Ishikawa (cell line): ENCODE measurements around the gene FAAP20.

Source experiments
- CEBPB ChIP-seq: IDR thresholded peaks from 2 replicates; pipeline ENCODE4 v1.6.1; 2012
- CREB1 ChIP-seq: IDR thresholded peaks from 2 replicates; pipeline ENCODE4 v1.6.1; 2012; ENCODE audit warnings: low read depth
- EGR1 ChIP-seq: IDR thresholded peaks from 2 replicates; pipeline ENCODE4 v1.6.1; 2012
- EP300 ChIP-seq: IDR thresholded peaks from 2 replicates; pipeline ENCODE4 v1.6.1; 2012; ENCODE audit warnings: borderline replicate concordance
- FOXM1 ChIP-seq: IDR thresholded peaks from 2 replicates; pipeline ENCODE4 v1.6.1; 2012; ENCODE audit warnings: low read depth, borderline replicate concordance
- NFIC ChIP-seq: IDR thresholded peaks from 2 replicates; pipeline ENCODE4 v1.6.1; 2012
- RAD21 ChIP-seq: IDR thresholded peaks from 2 replicates; pipeline ENCODE4 v1.6.1; 2012; ENCODE audit warnings: low read depth
- TAF1 ChIP-seq: IDR thresholded peaks from 2 replicates; pipeline ENCODE4 v1.6.1; 2012; ENCODE audit warnings: low read depth, mild to moderate bottlenecking
- TCF12 ChIP-seq: IDR thresholded peaks from 2 replicates; pipeline ENCODE4 v1.6.1; 2012; ENCODE audit warnings: low read depth
- TEAD4 ChIP-seq: IDR thresholded peaks from 2 replicates; pipeline ENCODE4 v1.6.1; 2012
- YY1 ChIP-seq: IDR thresholded peaks from 2 replicates; pipeline ENCODE4 v1.6.1; 2012; ENCODE audit warnings: low read depth
- ZBTB7A ChIP-seq: IDR thresholded peaks from 2 replicates; pipeline ENCODE4 v1.6.1; 2012; ENCODE audit warnings: low read depth
- TF ChIP-seq, protein P1 (sequence below): IDR thresholded peaks from 2 replicates; pipeline ENCODE4 v1.6.1; 2012; ENCODE audit warnings: low read depth, mild to moderate bottlenecking
- TF ChIP-seq, protein P2 (sequence below): IDR thresholded peaks from 2 replicates; pipeline ENCODE4 v1.6.1; 2012
- TF ChIP-seq, protein P3 (sequence below): IDR thresholded peaks from 2 replicates; pipeline ENCODE4 v1.6.1; 2012

Gene FAAP20

DNA sequence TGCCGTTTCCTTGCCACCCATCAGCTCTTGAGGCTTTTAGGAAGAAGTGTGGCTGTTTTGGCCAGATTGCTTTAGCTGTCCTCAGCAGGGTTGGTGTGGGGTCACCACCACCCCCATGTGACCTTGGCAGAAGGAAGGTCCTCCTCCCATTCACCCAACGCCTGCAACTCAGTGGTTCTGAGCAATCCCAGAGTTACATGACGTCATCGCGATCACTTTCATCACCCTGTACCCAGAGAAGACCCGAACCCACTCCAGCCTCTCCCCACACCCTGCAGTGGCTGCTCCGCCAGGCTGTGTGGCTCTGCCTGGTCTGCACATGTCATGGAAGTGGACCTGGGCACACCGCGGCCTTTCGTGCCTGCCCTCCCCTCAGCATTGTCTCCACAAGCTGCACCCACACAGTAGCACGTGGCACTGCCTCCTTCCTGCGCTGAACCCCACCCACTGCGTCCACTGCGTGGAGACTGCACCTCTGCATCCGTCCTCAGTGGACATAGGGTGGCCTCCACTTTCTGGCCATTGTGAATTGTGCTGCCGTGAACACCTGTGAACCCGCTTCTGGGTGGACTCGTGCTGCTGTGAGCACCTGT lies 16.5 kb downstream of the FAAP20 start:
- TF ChIP-seq NFIC (no peak), CREB1 (no peak), CEBPB (no peak), TAF1 (no peak), ZBTB7A (no peak), TCF12 (no peak)
- TF ChIP-seq, protein P1, sequence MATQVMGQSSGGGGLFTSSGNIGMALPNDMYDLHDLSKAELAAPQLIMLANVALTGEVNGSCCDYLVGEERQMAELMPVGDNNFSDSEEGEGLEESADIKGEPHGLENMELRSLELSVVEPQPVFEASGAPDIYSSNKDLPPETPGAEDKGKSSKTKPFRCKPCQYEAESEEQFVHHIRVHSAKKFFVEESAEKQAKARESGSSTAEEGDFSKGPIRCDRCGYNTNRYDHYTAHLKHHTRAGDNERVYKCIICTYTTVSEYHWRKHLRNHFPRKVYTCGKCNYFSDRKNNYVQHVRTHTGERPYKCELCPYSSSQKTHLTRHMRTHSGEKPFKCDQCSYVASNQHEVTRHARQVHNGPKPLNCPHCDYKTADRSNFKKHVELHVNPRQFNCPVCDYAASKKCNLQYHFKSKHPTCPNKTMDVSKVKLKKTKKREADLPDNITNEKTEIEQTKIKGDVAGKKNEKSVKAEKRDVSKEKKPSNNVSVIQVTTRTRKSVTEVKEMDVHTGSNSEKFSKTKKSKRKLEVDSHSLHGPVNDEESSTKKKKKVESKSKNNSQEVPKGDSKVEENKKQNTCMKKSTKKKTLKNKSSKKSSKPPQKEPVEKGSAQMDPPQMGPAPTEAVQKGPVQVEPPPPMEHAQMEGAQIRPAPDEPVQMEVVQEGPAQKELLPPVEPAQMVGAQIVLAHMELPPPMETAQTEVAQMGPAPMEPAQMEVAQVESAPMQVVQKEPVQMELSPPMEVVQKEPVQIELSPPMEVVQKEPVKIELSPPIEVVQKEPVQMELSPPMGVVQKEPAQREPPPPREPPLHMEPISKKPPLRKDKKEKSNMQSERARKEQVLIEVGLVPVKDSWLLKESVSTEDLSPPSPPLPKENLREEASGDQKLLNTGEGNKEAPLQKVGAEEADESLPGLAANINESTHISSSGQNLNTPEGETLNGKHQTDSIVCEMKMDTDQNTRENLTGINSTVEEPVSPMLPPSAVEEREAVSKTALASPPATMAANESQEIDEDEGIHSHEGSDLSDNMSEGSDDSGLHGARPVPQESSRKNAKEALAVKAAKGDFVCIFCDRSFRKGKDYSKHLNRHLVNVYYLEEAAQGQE = no peak
- TF ChIP-seq, protein P2, sequence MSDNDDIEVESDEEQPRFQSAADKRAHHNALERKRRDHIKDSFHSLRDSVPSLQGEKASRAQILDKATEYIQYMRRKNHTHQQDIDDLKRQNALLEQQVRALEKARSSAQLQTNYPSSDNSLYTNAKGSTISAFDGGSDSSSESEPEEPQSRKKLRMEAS = no peak

DNA sequence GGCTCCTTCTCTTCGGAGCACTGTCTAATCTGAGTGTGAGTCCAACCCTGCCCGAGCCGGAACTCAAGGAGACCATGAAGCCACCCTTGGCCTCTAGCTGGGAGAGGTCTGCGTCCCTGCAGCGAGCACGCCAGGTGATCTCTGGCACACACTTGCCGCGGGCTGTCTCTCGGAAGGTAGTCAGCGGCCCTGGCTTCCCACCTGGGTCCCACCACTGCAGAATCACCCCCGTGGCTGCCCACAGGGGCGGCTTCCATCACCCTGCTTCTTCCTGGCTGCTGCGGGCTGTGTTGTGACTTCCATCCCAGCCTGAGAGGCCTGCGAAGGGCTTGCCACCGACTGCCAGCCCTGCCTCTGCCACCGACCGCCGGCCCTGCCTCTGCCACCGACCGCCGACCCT lies 17.0 kb downstream of the FAAP20 start:
- TF ChIP-seq EGR1 = no peak
- no peak for TF ChIP-seq RAD21
- TF ChIP-seq, protein P1 = no peak
- TF ChIP-seq CEBPB = no peak
- no peak for TF ChIP-seq YY1
- TF ChIP-seq, protein P3, sequence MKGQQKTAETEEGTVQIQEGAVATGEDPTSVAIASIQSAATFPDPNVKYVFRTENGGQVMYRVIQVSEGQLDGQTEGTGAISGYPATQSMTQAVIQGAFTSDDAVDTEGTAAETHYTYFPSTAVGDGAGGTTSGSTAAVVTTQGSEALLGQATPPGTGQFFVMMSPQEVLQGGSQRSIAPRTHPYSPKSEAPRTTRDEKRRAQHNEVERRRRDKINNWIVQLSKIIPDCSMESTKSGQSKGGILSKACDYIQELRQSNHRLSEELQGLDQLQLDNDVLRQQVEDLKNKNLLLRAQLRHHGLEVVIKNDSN = no peak
- no peak for TF ChIP-seq TEAD4
- no peak for TF ChIP-seq NFIC
- TF ChIP-seq, protein P2 = no peak
- TF ChIP-seq EP300 = no peak
- TF ChIP-seq CREB1 = no peak
- TF ChIP-seq TAF1 = no peak
- TF ChIP-seq TCF12 = no peak
- TF ChIP-seq ZBTB7A = no peak
- TF ChIP-seq FOXM1 = no peak

DNA sequence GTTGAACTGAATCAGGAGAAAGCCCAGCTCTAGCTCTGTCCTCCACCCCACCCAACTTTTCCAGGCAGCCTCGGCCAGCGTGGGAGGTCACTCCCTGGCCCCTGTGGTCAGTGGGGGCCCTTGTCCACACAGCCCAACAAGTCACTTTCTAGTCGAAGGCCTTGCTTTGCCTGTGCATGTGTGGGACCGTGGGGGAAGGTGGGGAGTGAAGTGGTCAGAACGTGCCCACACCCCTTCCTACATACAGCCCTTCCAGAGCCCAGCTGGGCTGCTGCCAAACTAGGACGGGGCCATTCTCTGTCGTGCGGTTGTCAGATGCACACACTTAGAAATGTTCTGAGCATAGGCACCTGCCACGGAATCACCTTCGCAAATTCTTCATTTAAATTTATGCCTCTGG lies 18.0 kb downstream of the FAAP20 start:
- TF ChIP-seq ZBTB7A (no peak), CREB1 (no peak), FOXM1 (no peak), EGR1 (no peak), TEAD4 (no peak), CEBPB (no peak), EP300 (no peak), TAF1 (no peak), NFIC (no peak), YY1 (no peak)
- TF ChIP-seq, protein P1 = no peak

DNA sequence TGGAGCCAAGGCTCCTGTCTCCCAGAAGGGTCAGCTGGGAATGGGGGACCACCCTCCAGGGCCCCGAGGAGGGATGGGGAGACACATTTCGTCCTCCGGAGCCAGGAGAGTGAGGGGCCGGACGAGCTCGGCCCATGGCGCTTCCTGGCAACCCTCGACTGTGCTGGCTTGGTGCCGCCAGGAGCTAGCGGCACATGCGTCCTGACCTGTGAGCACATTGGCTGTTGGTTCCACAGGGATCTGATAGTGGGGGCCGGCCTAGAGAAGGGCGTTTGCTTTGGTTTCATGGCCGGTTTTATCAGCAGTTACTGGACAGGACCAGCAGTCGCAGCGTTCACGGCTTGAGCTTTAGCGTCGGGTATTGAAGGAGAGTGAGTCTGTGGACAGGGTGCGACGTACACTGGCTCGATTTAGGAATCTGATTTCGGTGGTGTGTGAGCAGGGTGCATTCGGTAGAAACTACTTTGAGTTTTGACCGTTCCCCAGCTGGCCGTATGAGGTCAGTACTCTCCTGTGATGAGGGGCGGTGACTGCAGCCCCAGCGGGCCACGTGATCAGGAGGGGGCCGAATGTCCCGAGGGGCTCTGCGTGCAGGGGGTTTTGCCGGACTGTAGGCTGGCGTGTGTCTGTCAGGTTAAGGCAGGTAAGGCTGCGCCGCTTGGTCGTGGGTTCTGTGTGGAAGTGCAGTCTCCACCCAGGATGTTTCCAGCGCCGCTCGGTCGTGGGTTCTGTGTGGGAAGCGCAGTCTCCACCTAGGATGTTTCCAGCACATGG lies 18.7 kb downstream of the FAAP20 start:
- TF ChIP-seq, protein P3 = no peak
- TF ChIP-seq, protein P2 = no peak
- no peak for TF ChIP-seq YY1
- TF ChIP-seq, protein P1 = no peak
